ENCODE results near the gene ANGPTL2. TPM values are rescaled to one million over a fixed set of nuclear protein-coding genes. Genes with fewer than 3 reads are reported as not detected.

The ANGPTL2 gene
- total RNA-seq, 2 donors from 2014 or later = 2.7 to 15.1 TPM

DNA sequence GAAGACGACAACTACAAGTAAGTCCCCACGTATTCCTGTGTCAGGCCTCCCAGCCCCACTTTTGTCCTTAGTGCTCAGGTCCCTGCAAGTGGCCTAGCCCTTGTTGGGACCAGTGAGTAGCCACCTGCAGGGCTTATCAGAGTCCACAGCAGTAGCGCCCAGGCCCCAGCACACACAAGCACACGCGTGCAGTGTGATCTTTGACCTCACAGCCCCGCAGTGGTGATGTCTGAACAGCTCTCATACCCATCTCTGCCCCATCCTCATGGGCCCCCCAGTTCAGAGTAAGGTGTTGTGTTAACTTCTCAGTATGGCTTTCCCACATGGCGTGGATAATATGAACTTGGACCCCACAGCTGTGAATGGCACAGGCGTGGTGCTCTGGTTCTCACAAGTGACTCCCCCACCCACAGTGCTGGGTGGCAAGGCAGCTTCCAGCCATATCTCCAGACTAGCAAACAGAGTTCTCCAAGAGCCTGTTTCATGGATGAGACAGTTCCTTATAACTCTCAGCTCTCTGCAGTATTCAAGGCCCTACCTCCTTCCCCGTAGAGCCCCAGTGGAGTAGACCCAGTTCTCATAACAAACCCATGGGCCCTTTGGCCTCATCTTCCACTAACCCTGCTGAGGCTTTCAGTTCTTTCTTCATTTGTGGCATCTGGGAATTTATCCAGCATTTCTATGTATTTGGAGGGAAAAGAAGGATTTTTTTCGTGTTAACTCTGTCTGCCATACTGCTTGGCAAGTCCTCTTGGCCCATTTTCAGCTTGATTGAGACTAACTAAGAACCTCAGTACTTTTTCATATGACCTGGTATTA, 46.5 kb upstream of the ANGPTL2 start:
- H3K9me3 ChIP-seq = no peaks in the 10 kb centered on the region
- DNase-seq = no peak
- no peak overlapping the region for H3K4me3 ChIP-seq
- H3K36me3 ChIP-seq = no peaks in the 10 kb centered on the region
- no peak overlapping the region for H3K9ac ChIP-seq (ENCODE audit: low read depth in 2 of 2, low read length in 2 of 2)
- no peak overlapping the region for H3K27ac ChIP-seq
- intact Hi-C loops (cut with DNase I) = no loop called here
- no peaks in the 10 kb centered on the region for H3K27me3 ChIP-seq
- H3K4me1 ChIP-seq = no peaks in the 10 kb centered on the region
- TF ChIP-seq, protein P1, sequence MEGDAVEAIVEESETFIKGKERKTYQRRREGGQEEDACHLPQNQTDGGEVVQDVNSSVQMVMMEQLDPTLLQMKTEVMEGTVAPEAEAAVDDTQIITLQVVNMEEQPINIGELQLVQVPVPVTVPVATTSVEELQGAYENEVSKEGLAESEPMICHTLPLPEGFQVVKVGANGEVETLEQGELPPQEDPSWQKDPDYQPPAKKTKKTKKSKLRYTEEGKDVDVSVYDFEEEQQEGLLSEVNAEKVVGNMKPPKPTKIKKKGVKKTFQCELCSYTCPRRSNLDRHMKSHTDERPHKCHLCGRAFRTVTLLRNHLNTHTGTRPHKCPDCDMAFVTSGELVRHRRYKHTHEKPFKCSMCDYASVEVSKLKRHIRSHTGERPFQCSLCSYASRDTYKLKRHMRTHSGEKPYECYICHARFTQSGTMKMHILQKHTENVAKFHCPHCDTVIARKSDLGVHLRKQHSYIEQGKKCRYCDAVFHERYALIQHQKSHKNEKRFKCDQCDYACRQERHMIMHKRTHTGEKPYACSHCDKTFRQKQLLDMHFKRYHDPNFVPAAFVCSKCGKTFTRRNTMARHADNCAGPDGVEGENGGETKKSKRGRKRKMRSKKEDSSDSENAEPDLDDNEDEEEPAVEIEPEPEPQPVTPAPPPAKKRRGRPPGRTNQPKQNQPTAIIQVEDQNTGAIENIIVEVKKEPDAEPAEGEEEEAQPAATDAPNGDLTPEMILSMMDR (IDR thresholded peaks at IDR 0.05) = no peak

DNA sequence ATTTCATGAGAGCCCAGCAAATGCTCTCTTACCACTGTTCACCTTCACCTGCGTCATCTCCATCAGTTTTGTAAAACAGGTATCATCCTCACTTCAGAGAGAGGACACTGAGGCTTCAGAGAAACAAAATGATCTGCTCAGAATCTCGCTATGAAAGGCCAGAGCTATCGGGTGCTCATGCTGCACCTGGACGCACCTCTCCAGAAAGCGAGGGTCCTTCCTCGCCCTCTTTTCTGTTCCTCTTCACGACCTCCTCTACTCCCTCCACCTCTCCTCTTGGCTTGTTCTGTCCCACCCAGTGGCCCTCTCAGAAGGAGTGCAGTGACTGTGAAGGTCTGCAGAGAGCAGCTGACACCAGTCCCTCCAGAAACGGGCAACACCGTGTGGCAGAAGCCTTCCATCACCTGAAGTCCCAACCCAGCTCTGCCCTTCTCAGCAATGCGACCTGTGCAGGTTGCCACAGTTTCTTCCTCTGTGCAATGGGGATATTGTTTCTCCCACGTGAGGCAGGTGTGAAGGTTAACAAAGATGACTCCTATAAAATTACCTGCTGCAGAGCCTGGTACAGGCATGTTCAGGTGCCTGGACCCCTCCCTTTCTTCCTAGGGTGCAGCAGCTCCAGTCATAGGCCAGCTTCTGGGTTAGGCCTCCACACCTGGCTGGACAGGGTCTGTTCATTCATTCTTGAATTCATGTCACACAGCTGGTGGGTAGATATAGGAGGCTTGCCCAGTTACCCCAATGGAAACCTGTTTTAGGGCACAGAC, 45.3 kb upstream of the ANGPTL2 start:
- H3K4me1 ChIP-seq = no peaks in the 10 kb centered on the region
- DNase-seq = no peak
- no peak overlapping the region for H3K4me3 ChIP-seq
- no peak overlapping the region for H3K9ac ChIP-seq (ENCODE audit: low read depth in 2 of 2, low read length in 2 of 2)
- H3K27me3 ChIP-seq = no peaks in the 10 kb centered on the region
- intact Hi-C loops (cut with DNase I) = no loop called here
- TF ChIP-seq, protein P1 (IDR thresholded peaks at IDR 0.05) = no peak
- no peaks in the 10 kb centered on the region for H3K9me3 ChIP-seq
- H3K36me3 ChIP-seq = no peaks in the 10 kb centered on the region
- H3K27ac ChIP-seq = no peak overlapping the region

DNA sequence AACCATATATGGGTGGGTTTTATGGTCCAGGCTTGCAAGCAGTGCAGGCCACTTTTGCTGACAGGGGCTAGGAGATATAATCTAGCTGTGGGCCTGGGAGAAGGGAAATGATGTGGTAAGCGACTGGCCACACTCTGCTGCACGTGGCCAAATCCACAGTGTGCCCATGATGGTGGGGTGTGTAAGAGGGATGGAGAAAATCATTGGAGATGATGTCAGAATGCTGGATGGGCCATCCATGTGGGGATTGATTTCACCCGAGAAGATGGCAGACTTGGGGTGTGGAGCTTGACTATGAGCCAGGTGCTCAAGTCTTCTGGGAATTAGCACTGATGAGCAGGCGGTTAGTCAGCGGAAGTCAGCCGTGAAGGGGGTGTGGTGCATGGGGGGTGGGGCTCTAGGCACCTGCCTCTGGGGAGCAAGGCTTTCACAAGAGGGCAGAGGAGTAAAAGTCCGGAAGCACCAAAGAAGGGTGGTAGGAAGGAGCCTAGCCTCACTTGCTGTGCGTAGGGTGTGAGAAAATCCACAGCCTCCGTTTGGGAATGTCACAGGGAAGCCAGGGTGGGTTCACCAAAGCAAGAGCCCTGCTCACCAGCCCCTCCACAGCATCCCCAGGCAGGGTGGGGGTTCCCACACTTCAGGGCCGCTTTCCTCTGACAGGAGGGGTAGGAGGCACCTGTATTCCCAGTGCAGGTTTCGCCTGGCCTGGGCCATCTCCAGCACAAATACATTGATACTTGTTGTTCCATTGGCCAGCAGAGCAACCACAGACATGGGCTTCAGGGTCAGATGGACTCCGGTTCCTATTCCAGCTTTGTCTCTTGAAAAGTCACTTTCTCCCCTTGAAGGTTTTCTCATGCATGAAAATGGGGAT, 44.5 kb upstream of the ANGPTL2 start:
- Histone ChIP-seq H3K4me1 (no peaks in the 10 kb centered on the region), H3K27ac (no peak overlapping the region), H3K9ac (ENCODE audit: low read depth in 2 of 2, low read length in 2 of 2) (no peak overlapping the region), H3K9me3 (no peaks in the 10 kb centered on the region), H3K27me3 (no peaks in the 10 kb centered on the region), H3K36me3 (no peaks in the 10 kb centered on the region), H3K4me3 (no peak overlapping the region)
- no peak for DNase-seq
- TF ChIP-seq, protein P1 (IDR thresholded peaks at IDR 0.05) = no peak
- intact Hi-C loops (cut with DNase I) = no loop called here

DNA sequence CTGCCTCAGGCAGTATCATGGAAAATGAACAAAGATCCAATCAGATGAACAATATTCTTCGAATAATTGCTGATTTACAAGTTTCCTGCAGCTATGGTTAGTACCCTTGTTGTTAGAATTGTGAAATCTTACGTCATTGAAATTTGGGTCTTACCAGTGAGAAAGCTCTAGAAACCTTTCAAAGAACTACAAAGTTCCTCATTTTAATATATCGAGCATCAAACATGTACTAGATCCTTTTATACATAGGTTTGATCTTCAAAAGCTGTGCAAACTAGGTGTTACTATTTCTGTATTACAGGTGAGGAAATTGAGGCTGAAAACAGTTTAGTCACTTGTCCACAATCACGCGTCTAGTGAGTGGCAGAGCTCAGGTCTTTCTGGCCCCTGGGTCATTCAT, 43.7 kb upstream of the ANGPTL2 start:
- intact Hi-C loops (cut with DNase I) = no loop called here
- TF ChIP-seq, protein P1 (IDR thresholded peaks at IDR 0.05) = no peak
- no peaks in the 10 kb centered on the region for H3K36me3 ChIP-seq

DNA sequence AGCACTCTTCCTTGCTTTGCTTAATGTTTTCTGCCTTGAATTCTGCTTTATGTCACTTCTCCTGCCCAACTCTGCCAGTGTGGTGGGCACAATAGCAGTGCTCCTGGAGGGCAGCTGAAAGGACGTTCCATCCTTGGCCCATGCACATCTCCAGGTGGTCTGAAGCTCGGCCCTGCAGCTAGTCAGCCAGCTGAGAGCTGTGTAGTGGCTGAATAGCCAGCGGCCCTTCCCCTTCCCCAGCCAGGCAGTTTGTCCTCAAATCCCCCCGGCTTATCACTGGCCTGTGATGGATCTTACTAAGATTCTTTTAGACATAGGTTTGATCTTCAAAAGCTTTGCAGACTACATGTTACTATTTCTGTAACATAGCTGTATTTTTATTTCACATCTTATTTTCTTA, 42.7 kb upstream of the ANGPTL2 start:
- H3K4me1 ChIP-seq = no peaks in the 10 kb centered on the region
- TF ChIP-seq, protein P1 (IDR thresholded peaks at IDR 0.05) = no peak
- H3K27me3 ChIP-seq = no peaks in the 10 kb centered on the region
- no peaks in the 10 kb centered on the region for H3K9me3 ChIP-seq
- no peak overlapping the region for H3K4me3 ChIP-seq
- DNase-seq = no peak
- intact Hi-C loops (cut with DNase I) = no loop called here
- H3K9ac ChIP-seq (ENCODE audit: low read depth in 2 of 2, low read length in 2 of 2) = no peak overlapping the region
- H3K36me3 ChIP-seq = no peaks in the 10 kb centered on the region
- H3K27ac ChIP-seq = no peak overlapping the region

More for the DNA sequence above, 43.7 kb upstream of the ANGPTL2 start:
- Histone ChIP-seq H3K9me3 (no peaks in the 10 kb centered on the region), H3K27me3 (no peaks in the 10 kb centered on the region), H3K9ac (ENCODE audit: low read depth in 2 of 2, low read length in 2 of 2) (no peak overlapping the region), H3K4me3 (no peak overlapping the region), H3K27ac (no peak overlapping the region), H3K4me1 (no peaks in the 10 kb centered on the region)
- DNase-seq = no peak

Data from colonic mucosa (tissue), 4 donors.